Thyroid gland (tissue), 4 donors: Measurements from ENCODE around the gene HPS4.

Experiments used
- POLR2A ChIP-seq, 2 donors: fragments of 450-650 bp; IDR thresholded peaks; one replicate each; pipeline ENCODE4 v1.6.1; 2017; ENCODE audit warnings: antibody characterized with exemption in 2 of 2, mild to moderate bottlenecking in 2 of 2, moderate library complexity in 1 of 2
- TF ChIP-seq, protein P1 (sequence below), 6 experiments: fragments of 200-600 bp in 3 of 6; fragments of 450-650 bp in 3 of 6; sonication (generic) in 3 of 6; IDR thresholded peaks; one replicate each; pipeline ENCODE4 v1.5.1; 2016 to 2019; ENCODE audit warnings: antibody characterized with exemption in 6 of 6, mild to moderate bottlenecking in 2 of 6, inconsistent platforms in 1 of 6, moderate library complexity in 1 of 6

DNA sequence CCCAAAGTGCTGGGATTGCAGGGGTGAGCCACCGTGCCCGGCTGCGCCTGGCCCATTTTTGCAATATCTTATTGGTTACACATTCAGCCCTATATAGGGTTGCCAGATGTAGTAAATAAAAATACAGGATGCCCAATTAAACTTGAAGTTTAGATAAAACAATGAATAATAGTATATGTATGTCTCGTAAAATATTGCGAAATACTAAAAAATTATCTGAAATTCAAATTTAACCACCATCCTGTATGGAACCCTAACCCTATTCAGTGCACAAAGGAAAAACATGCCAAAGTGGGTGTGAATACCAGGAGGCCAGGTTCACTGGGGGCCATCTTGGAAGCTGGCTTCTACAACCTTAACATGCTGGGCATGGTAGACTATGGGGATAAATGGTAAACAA is 33.8 kb upstream of the HPS4 start:
- TF ChIP-seq, protein P1, sequence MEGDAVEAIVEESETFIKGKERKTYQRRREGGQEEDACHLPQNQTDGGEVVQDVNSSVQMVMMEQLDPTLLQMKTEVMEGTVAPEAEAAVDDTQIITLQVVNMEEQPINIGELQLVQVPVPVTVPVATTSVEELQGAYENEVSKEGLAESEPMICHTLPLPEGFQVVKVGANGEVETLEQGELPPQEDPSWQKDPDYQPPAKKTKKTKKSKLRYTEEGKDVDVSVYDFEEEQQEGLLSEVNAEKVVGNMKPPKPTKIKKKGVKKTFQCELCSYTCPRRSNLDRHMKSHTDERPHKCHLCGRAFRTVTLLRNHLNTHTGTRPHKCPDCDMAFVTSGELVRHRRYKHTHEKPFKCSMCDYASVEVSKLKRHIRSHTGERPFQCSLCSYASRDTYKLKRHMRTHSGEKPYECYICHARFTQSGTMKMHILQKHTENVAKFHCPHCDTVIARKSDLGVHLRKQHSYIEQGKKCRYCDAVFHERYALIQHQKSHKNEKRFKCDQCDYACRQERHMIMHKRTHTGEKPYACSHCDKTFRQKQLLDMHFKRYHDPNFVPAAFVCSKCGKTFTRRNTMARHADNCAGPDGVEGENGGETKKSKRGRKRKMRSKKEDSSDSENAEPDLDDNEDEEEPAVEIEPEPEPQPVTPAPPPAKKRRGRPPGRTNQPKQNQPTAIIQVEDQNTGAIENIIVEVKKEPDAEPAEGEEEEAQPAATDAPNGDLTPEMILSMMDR (IDR thresholded peaks at IDR 0.05), result no peak
- TF ChIP-seq POLR2A (IDR thresholded peaks at IDR 0.05), result no peak
